Tibial nerve (tissue), 4 donors: ENCODE data around the gene OR5AU1. TPM values are rescaled to one million over a fixed set of nuclear protein-coding genes. Genes with fewer than 3 reads are reported as not detected.

Experiments
- DNase-seq, 2 donors: peaks; one replicate each; pipeline ENCODE4 v3.0.0-alpha.2; 2019; ENCODE audit warnings: low spot score in 2 of 2
- H3K27ac ChIP-seq, 4 donors: fragments of 200-600 bp; sonication (generic) in 3 of 4; one replicate each; pipeline ENCODE4 v1.5.1; 2017 to 2019; ENCODE audit warnings: mild to moderate bottlenecking in 1 of 4
- H3K27me3 ChIP-seq, 2 donors: fragments of 200-600 bp; sonication (generic) in 1 of 2; one replicate each; pipeline versions ENCODE4 v1.5.1 to v1.6.0; 2017 to 2019
- H3K36me3 ChIP-seq, 3 donors: fragments of 200-600 bp; sonication (generic); one replicate each; pipeline ENCODE4 v1.5.1; 2018 to 2019
- H3K4me1 ChIP-seq, 4 donors: fragments of 200-600 bp; sonication (generic) in 3 of 4; one replicate each; pipeline ENCODE4 v1.5.1; 2017 to 2019
- H3K4me3 ChIP-seq, 4 donors: fragments of 200-600 bp; sonication (generic) in 3 of 4; one replicate each; pipeline ENCODE4 v1.5.1; 2017 to 2019; ENCODE audit warnings: mild to moderate bottlenecking in 1 of 4, moderate library complexity in 1 of 4
- H3K9me3 ChIP-seq, 4 donors: fragments of 200-600 bp; sonication (generic) in 3 of 4; one replicate each; pipeline ENCODE4 v1.5.1; 2017 to 2019
- EP300 ChIP-seq, 2 donors: sonication (generic); formaldehyde crosslinking; IDR thresholded peaks; one replicate each; pipeline ENCODE4 v1.6.1; 2017; ENCODE audit warnings: antibody characterized with exemption in 2 of 2, mild to moderate bottlenecking in 1 of 2
- POLR2A ChIP-seq, 2 donors: fragments of 450-650 bp; IDR thresholded peaks; one replicate each; pipeline ENCODE4 v1.6.1; 2017; ENCODE audit warnings: antibody characterized with exemption in 2 of 2, mild to moderate bottlenecking in 2 of 2, moderate library complexity in 2 of 2
- WGBS, 2 donors: methylation state at CpG; one replicate each; pipeline ENCODE4 v1.1.5; 2018; 5-methylcytosine and 5-hydroxymethylcytosine counted together
- total RNA-seq, 4 donors: library from RNA; depleted of rRNA; stranded (reverse); fragments of >200 nt; gene quantifications; one replicate each; pipeline ENCODE4 v1.1.0, GENCODE V29; 2016
- TF ChIP-seq, protein P1 (sequence below), 5 experiments: fragments of 200-600 bp in 3 of 5; fragments of 450-650 bp in 2 of 5; sonication (generic) in 3 of 5; IDR thresholded peaks; one replicate each; pipeline ENCODE4 v1.5.1; 2016 to 2019; ENCODE audit warnings: antibody characterized with exemption in 5 of 5, mild to moderate bottlenecking in 3 of 5, moderate library complexity in 2 of 5

OR5AU1 gene
- total RNA-seq, 4 donors from 2014 or later, result 0.39 TPM; not detected in 3

DNA sequence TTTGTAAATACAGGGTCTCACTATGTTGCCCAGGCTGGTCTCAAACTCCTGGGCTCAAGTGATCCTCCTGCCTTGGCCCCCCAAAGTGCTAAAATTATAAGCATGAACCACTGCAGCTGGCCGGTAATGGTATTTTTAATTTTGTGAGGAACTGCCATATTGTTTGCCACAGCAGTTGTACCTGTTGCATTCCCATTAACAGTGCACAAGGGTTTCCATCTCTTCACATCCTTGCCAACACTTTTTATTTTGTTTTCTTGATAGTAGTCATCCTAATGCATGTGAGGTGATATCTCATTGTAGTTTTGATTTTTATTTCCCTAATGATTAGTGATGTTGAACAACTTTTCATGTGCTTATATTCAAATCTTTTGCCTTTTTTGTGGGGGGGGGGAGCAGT, 13.5 kb downstream of the OR5AU1 start:
- H3K36me3 ChIP-seq, result no peaks in the 10 kb centered on the region
- no peak overlapping the region for H3K4me3 ChIP-seq
- H3K4me1 ChIP-seq, result no peaks in the 10 kb centered on the region
- no peaks in the 10 kb centered on the region for H3K27me3 ChIP-seq
- no peak for DNase-seq
- H3K27ac ChIP-seq, result no peak overlapping the region
- TF ChIP-seq, protein P1, sequence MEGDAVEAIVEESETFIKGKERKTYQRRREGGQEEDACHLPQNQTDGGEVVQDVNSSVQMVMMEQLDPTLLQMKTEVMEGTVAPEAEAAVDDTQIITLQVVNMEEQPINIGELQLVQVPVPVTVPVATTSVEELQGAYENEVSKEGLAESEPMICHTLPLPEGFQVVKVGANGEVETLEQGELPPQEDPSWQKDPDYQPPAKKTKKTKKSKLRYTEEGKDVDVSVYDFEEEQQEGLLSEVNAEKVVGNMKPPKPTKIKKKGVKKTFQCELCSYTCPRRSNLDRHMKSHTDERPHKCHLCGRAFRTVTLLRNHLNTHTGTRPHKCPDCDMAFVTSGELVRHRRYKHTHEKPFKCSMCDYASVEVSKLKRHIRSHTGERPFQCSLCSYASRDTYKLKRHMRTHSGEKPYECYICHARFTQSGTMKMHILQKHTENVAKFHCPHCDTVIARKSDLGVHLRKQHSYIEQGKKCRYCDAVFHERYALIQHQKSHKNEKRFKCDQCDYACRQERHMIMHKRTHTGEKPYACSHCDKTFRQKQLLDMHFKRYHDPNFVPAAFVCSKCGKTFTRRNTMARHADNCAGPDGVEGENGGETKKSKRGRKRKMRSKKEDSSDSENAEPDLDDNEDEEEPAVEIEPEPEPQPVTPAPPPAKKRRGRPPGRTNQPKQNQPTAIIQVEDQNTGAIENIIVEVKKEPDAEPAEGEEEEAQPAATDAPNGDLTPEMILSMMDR (IDR thresholded peaks at IDR 0.05), result no peak
- no peak for TF ChIP-seq EP300 (IDR thresholded peaks at IDR 0.05)
- no peak for TF ChIP-seq POLR2A (IDR thresholded peaks at IDR 0.05)
- 87 to 95% methylated on average over 1 of the region's 1 CpG for WGBS, 2 donors
- H3K9me3 ChIP-seq, result peaks cover 0 to 22% (median 3%) of the 10 kb centered on the region in 4 donors

- TF ChIP-seq, protein P1 (IDR thresholded peaks at IDR 0.05), result peak; percentile 33 to 76 (median 36)
- TF ChIP-seq POLR2A (IDR thresholded peaks at IDR 0.05), result no peak
- 14 to 20% methylated on average over 1 of the region's 1 CpG for WGBS, 2 donors
- no peaks in the 10 kb centered on the region for H3K27me3 ChIP-seq
- no peaks in the 10 kb centered on the region for H3K36me3 ChIP-seq
- H3K27ac ChIP-seq, result no peak overlapping the region
- H3K4me1 ChIP-seq, result no peaks in the 10 kb centered on the region
- no peaks in the 10 kb centered on the region for H3K9me3 ChIP-seq
- DNase-seq, result no peak
- no peak overlapping the region for H3K4me3 ChIP-seq
Measured at GRCh38 chr14:21136024-21136423, 19.8 kb downstream of the OR5AU1 start.

DNA sequence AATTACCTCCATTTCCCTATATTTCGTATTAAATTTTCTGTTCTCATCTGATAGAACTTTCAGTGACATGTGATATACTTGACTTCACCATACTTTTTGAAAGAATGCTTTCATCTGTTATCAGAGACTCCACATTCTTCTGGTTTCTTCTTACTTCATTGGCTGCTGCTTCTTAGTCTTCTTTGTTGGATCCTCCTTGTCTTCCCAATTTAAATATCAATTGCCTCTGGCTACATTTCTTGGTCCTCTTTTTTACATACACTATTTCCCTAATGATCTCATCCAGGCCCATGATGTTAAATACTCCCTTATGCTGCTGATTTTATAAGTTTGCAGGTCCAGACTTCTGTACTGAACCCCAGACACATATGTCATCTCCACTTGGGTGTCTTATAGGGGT, 22.0 kb downstream of the OR5AU1 start:
- TF ChIP-seq POLR2A (IDR thresholded peaks at IDR 0.05) (no peak), EP300 (IDR thresholded peaks at IDR 0.05) (no peak)
- TF ChIP-seq, protein P1 (IDR thresholded peaks at IDR 0.05), result no peak
- DNase-seq, result no peak
- Histone ChIP-seq H3K9me3 (no peaks in the 10 kb centered on the region), H3K4me3 (no peak overlapping the region), H3K27me3 (no peaks in the 10 kb centered on the region), H3K27ac (no peak overlapping the region), H3K36me3 (no peaks in the 10 kb centered on the region), H3K4me1 (no peaks in the 10 kb centered on the region)
- 34 to 71% methylated on average over 1 of the region's 1 CpG for WGBS, 2 donors

- H3K4me1 ChIP-seq, result no peaks in the 10 kb centered on the region
- H3K27me3 ChIP-seq, result no peaks in the 10 kb centered on the region
- no peaks in the 10 kb centered on the region for H3K36me3 ChIP-seq
- no peak for DNase-seq
- no peak overlapping the region for H3K4me3 ChIP-seq
- 79 to 80% methylated on average over 1 of the region's 1 CpG for WGBS, 2 donors
- TF ChIP-seq POLR2A (IDR thresholded peaks at IDR 0.05) (no peak), EP300 (IDR thresholded peaks at IDR 0.05) (no peak)
- TF ChIP-seq, protein P1 (IDR thresholded peaks at IDR 0.05), result no peak
- H3K9me3 ChIP-seq, result no peaks in the 10 kb centered on the region
- H3K27ac ChIP-seq, result no peak overlapping the region
Measured at GRCh38 chr14:21123429-21123828, 32.4 kb downstream of the OR5AU1 start.

DNA sequence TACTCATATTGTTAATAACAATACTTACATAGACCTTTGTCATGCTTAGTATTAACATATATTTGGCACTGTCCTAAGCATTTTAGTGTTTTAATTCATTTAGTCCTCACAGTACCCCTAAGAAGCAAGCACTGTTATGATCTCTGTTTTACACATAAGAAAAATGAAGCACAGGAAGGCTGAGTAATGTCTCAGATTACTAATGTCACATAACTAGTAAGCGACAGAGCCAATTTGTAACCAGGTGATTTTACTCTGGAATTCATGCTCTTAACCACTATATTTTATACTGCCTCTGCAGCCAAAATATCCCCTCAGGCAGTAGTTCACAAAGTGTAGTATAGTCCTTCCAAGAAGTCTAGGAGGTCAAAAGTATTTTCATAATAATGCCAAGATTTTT, 34.7 kb downstream of the OR5AU1 start:
- H3K4me1 ChIP-seq, result no peaks in the 10 kb centered on the region
- no peak for DNase-seq
- no peaks in the 10 kb centered on the region for H3K36me3 ChIP-seq
- H3K27me3 ChIP-seq, result no peaks in the 10 kb centered on the region
- H3K9me3 ChIP-seq, result no peaks in the 10 kb centered on the region
- 69% methylated on average over 1 of the region's 1 CpG for WGBS, 2 donors
- TF ChIP-seq, protein P1 (IDR thresholded peaks at IDR 0.05), result no peak
- TF ChIP-seq POLR2A (IDR thresholded peaks at IDR 0.05) (no peak), EP300 (IDR thresholded peaks at IDR 0.05) (no peak)
- H3K27ac ChIP-seq, result no peak overlapping the region
- H3K4me3 ChIP-seq, result no peak overlapping the region
